Esophagus muscularis mucosa (tissue), 4 donors: ENCODE data around the gene TAGLN3. TPM values are rescaled to one million over a fixed set of nuclear protein-coding genes. Genes with fewer than 3 reads are reported as not detected.

ENCODE experiments used
- DNase-seq: peaks from one replicate; pipeline ENCODE4 v3.0.0-alpha.2; 2017; ENCODE audit errors: extremely low spot score
- H3K27ac ChIP-seq, 4 donors: fragments of 200-600 bp; sonication (generic); replicated peaks in 1 of 4; 1 replicate in 3 of 4; 2 replicates in 1 of 4; pipeline ENCODE4 v1.5.1; 2016 to 2019; ENCODE audit warnings: mild to moderate bottlenecking in 1 of 4
- H3K27me3 ChIP-seq, 4 donors: fragments of 200-600 bp; sonication (generic); one replicate each; pipeline versions ENCODE4 v1.5.1 to v1.6.0; 2016 to 2019
- H3K36me3 ChIP-seq, 4 donors: fragments of 200-600 bp; sonication (generic); one replicate each; pipeline ENCODE4 v1.5.1; 2016 to 2019
- H3K4me1 ChIP-seq, 4 donors: fragments of 200-600 bp; sonication (generic); one replicate each; pipeline ENCODE4 v1.5.1; 2016 to 2019
- H3K4me3 ChIP-seq, 4 donors: fragments of 200-600 bp; sonication (generic); 1 replicate in 2 of 4; 2 replicates in 2 of 4; pipeline ENCODE4 v1.5.1; 2016 to 2019; ENCODE audit warnings: mild to moderate bottlenecking in 4 of 4, moderate library complexity in 1 of 4
- H3K9me3 ChIP-seq, 4 donors: fragments of 200-600 bp; sonication (generic); 1 replicate in 3 of 4; 2 replicates in 1 of 4; pipeline ENCODE4 v1.5.1; 2016 to 2019
- EP300 ChIP-seq: sonication (generic); formaldehyde crosslinking; IDR thresholded peaks from one replicate; pipeline ENCODE4 v1.6.1; 2017; ENCODE audit warnings: antibody characterized with exemption
- POLR2A ChIP-seq: fragments of 450-650 bp; IDR thresholded peaks from one replicate; pipeline ENCODE4 v1.6.1; 2017; ENCODE audit warnings: antibody characterized with exemption, moderate library complexity, mild to moderate bottlenecking, low read depth
- POLR2AphosphoS5 ChIP-seq, 2 donors: sonication (generic); formaldehyde crosslinking; IDR thresholded peaks; one replicate each; pipeline ENCODE4 v1.6.1; 2017; ENCODE audit warnings: antibody characterized with exemption in 2 of 2
- WGBS: methylation state at CpG from one replicate; pipeline ENCODE4 v1.1.5; 2018; 5-methylcytosine and 5-hydroxymethylcytosine counted together
- intact Hi-C: fragments of 100-400 bp; cut with DNase I; formaldehyde crosslinking; loops from one replicate; pipeline ENCODE4 v1.15.1; 2023
- total RNA-seq, 4 donors: library from RNA; depleted of rRNA; stranded (reverse); fragments of >200 nt; gene quantifications; one replicate each; pipeline versions ENCODE4 v1.1.0 to v1.2.1, GENCODE V29; 2016
- TF ChIP-seq, protein P1 (sequence below), 3 experiments: fragments of 200-600 bp in 2 of 3; fragments of 450-650 bp in 1 of 3; sonication (generic) in 2 of 3; IDR thresholded peaks; one replicate each; pipeline ENCODE4 v1.5.1; 2017 to 2019; ENCODE audit warnings: antibody characterized with exemption in 3 of 3, mild to moderate bottlenecking in 2 of 3, moderate library complexity in 1 of 3

Gene TAGLN3
- total RNA-seq, 4 donors from 2014 or later: 0.83 to 4.0 (median 1.3) TPM

DNA sequence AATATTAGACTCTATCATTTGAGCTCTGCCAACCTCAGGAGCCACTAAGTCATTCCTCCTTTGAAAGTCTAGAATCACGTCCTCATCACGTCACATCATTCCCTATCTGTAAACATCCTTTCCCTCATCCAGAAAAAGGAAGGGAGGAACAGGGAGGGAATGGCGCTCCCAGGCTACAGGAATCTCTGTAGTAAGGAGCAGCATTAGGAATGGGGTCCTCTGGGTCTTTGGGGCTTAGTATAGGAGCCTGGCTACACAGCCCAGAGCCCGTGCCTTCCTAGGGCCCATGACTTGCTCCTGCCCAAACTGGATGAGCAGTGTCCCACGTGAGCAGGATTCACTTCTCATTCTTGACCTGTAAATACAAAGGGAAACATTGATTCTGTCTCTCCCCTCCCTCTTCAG lies 1.6 kb downstream of the TAGLN3 start:
- Histone ChIP-seq H3K9me3 (no peaks in the 10 kb centered on the region), H3K27me3 (peaks cover 0 to 20% (median 0%) of the 10 kb centered on the region in 4 donors), H3K4me3 (no peak overlapping the region), H3K4me1 (peaks cover 9 to 15% (median 14%) of the 10 kb centered on the region in 4 donors), H3K36me3 (no peaks in the 10 kb centered on the region), H3K27ac (no peak overlapping the region)
- TF ChIP-seq, protein P1, sequence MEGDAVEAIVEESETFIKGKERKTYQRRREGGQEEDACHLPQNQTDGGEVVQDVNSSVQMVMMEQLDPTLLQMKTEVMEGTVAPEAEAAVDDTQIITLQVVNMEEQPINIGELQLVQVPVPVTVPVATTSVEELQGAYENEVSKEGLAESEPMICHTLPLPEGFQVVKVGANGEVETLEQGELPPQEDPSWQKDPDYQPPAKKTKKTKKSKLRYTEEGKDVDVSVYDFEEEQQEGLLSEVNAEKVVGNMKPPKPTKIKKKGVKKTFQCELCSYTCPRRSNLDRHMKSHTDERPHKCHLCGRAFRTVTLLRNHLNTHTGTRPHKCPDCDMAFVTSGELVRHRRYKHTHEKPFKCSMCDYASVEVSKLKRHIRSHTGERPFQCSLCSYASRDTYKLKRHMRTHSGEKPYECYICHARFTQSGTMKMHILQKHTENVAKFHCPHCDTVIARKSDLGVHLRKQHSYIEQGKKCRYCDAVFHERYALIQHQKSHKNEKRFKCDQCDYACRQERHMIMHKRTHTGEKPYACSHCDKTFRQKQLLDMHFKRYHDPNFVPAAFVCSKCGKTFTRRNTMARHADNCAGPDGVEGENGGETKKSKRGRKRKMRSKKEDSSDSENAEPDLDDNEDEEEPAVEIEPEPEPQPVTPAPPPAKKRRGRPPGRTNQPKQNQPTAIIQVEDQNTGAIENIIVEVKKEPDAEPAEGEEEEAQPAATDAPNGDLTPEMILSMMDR (IDR thresholded peaks at IDR 0.05): no peak
- TF ChIP-seq POLR2AphosphoS5 (IDR thresholded peaks at IDR 0.05) (no peak), POLR2A (no peak), EP300 (no peak)
- DNase-seq: no peak
- intact Hi-C loops: no loop called here
- 85% methylated on average over 5 of the region's 5 CpGs for WGBS

DNA sequence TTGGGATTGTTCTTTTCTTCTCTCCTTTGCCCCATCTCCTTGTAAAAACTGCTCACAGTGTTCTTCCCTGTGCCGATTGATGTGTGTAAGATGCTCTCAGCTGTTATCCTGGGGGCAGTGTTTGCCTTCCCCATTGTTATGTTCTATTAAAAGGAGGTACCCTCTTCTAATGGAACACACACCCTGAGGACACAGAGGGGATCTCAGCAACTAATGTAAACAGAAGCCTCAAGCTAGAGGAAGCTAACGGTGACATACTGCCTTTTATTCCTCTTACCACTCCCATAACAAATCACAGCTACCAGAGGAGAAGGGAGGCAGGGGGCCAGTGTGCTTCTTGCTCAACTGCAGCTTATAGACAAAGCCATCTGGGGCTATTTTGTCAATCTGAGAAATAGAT lies 2.2 kb downstream of the TAGLN3 start:
- Histone ChIP-seq H3K36me3 (no peaks in the 10 kb centered on the region), H3K27ac (no peak overlapping the region), H3K27me3 (peaks cover 0 to 20% (median 0%) of the 10 kb centered on the region in 4 donors), H3K4me3 (no peak overlapping the region), H3K9me3 (no peaks in the 10 kb centered on the region), H3K4me1 (peaks cover 9 to 15% (median 14%) of the 10 kb centered on the region in 4 donors)
- TF ChIP-seq, protein P1 (IDR thresholded peaks at IDR 0.05): no peak
- no peak for TF ChIP-seq POLR2AphosphoS5 (IDR thresholded peaks at IDR 0.05)
- TF ChIP-seq POLR2A: no peak
- TF ChIP-seq EP300: no peak
- intact Hi-C loops: no loop called here
- DNase-seq: peak; percentile 72
- WGBS: 97% methylated on average over 2 of the region's 2 CpGs

DNA sequence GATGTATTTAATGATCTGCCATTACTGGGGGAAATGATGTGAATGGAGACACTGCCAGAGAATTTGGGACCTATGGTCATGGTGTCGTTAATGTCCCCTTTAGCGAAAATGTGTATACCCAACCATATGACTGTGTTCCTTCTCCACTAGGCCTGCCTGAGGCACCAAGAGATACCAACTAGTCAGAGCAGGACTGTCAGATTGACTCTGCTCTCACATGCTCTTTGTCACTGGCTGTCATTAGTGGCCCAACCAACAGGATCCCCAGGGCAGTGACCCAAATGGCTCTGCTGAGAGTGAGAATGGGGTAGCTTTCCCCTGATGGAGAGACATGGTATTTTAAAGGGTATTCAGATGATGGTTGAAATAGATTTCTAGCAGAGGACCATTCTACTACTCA lies 2.8 kb downstream of the TAGLN3 start:
- peaks cover 9 to 15% (median 14%) of the 10 kb centered on the region in 4 donors for H3K4me1 ChIP-seq
- H3K9me3 ChIP-seq: no peaks in the 10 kb centered on the region
- intact Hi-C loops: no loop called here
- DNase-seq: peak; percentile 87
- H3K4me3 ChIP-seq: no peak overlapping the region
- TF ChIP-seq, protein P1 (IDR thresholded peaks at IDR 0.05): no peak
- TF ChIP-seq EP300 (no peak), POLR2AphosphoS5 (IDR thresholded peaks at IDR 0.05) (no peak), POLR2A (no peak)
- 100% methylated on average over 2 of the region's 2 CpGs for WGBS
- no peak overlapping the region for H3K27ac ChIP-seq
- no peaks in the 10 kb centered on the region for H3K36me3 ChIP-seq
- H3K27me3 ChIP-seq: peaks cover 0 to 20% (median 0%) of the 10 kb centered on the region in 4 donors

DNA sequence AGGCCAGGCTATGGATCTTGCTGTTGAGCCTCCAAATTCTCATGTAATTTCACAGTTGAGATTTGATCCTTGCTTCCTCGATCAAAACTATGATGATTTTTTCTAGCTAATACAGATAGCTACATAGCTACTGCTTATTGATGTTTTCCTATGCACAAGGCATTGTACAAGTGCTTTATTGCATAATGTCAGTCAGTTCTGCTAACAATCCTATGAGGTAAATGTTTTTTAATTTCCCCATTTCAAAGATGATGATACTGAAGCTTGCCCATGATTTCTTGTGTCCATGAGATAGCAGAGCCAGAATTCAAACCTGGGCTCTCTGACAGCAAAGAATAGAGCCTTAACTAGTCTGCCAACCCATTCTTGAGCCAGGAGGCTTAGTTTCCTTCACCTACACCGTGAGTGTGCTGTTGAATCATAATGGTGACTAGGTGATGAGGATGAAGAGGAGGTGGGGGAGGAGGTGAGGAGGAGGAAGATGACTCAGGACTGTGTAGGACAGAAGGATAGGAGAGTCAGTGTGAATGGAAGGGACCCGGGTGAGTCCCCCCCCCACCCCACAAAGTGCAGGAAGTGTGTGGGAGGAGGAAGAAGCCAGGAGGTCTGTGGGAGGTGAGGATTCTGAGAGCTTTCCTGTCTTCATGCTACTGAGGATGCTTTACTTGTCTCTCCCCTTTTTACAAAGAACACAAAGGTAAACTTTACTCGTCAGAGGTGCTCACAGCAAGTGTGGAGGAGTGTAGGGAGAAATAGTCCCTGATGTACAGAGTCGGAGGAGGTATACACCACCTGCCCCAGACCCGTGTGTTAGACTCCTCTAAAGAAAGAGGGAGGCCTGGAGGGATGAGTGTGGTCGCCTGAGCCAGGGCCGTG lies 3.6 kb downstream of the TAGLN3 start:
- no peak overlapping the region for H3K4me3 ChIP-seq
- DNase-seq: peak; percentile 70
- H3K9me3 ChIP-seq: no peaks in the 10 kb centered on the region
- H3K27me3 ChIP-seq: peaks cover 0 to 20% (median 0%) of the 10 kb centered on the region in 4 donors
- H3K36me3 ChIP-seq: no peaks in the 10 kb centered on the region
- no peak overlapping the region for H3K27ac ChIP-seq
- WGBS: 77% methylated on average over 8 of the region's 8 CpGs
- TF ChIP-seq, protein P1 (IDR thresholded peaks at IDR 0.05): no peak
- TF ChIP-seq EP300: no peak
- TF ChIP-seq POLR2A: no peak
- TF ChIP-seq POLR2AphosphoS5 (IDR thresholded peaks at IDR 0.05): no peak
- intact Hi-C loops: no loop called here
- H3K4me1 ChIP-seq: peaks cover 9 to 15% (median 14%) of the 10 kb centered on the region in 4 donors
